GM18508 (cell line): Measurements from ENCODE around the gene TRMT6.

Experiments used
- ATAC-seq: cut with Tn5 transposase; IDR thresholded peaks from one replicate; pipeline ENCODE4 v1.9.1; 2021; ENCODE audit warnings: moderate number of reproducible peaks; ENCODE audit not compliant: insufficient read depth, unreplicated experiment

Gene TRMT6

DNA sequence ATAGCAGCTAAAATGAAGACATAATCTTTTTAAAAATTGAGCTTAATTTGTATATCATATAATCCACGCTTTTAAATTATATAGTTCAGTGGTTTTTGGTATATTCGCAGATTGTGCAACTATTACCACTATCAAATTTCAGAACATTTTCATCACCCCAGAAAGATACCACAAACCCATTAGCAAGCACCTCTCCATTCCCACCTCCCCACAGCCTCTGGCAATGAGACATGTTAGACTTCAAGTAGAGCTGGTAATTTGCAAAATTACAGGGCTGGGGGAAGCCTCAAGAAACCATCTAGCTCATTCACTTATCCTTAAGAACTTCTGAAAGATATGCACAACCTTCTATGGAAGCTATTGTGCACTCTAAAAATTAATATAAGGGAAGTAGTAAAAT lies 37.2 kb downstream of the TRMT6 start:
- no peak for ATAC-seq

GRCh38 chr20:5910186-5910585 lies 40.1 kb downstream of the TRMT6 start:
- ATAC-seq, result no peak

GRCh38 chr20:5908981-5909380 lies 41.4 kb downstream of the TRMT6 start:
- ATAC-seq, result no peak

DNA sequence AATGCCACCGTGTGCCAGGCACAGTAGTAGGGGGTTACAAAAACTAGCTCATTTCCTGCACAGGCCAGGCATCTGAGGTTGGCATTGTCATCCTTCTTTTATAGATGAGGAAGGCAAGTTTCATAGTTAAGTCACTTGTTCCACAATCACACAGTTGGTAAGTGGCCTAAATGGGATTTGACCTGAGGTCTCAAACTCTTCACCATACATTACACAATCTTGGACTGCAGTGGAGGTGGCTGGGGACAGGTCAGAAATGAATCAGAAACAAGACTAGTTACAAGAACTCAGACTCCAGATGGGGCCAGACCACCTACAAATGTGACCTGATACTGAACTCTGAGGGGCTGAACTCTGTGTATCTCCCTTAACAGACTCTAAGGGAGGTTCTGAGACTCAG lies 49.4 kb downstream of the TRMT6 start:
- ATAC-seq, result no peak

DNA sequence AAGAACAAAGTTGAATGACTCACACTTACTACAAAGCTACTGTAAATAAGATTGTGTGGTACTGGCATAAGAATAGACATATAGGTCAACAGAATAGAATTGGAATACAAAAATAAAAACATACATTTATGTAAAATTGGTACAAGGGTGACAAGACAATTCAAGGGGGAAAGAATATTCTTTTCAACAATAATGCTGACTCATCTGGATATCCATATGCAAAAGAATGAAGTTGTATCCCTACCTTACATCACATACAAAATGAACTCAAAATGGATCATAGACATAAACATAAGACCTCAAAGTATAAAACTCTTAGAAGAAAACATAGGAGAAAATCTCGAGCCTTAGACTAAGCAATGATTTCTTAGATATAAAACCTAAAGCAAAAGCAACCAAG lies 50.9 kb downstream of the TRMT6 start:
- ATAC-seq, result no peak

- ATAC-seq, result no peak
Measured at GRCh38 chr20:5895626-5896025, 54.7 kb downstream of the TRMT6 start.

GRCh38 chr20:5893621-5894020 lies 56.7 kb downstream of the TRMT6 start:
- ATAC-seq, result no peak

GRCh38 chr20:5893052-5893451 lies 57.3 kb downstream of the TRMT6 start:
- ATAC-seq, result no peak

GRCh38 chr20:5890773-5891441 lies 59.4 kb downstream of the TRMT6 start:
- no peak for ATAC-seq

- ATAC-seq, result no peak
Measured at GRCh38 chr20:5888041-5888440, 62.3 kb downstream of the TRMT6 start.

DNA sequence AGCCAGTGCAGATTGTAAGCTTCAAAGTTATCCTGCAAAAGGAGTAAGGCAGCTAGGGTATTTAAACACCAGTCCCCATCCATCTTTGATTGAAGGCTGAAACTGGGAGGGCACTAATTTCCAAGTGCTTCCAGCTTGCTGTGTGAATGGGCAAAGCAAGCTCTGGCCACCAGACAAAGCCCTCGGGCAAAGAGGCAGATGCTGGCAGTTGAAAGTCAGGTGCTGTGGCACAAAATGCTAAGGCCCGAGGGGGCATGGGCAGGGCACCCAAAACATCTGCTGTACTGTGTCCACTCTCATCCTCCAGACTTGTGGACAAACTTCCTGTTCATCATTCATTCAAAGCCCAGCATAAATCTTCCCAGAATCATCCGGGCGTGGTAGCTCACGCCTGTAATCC lies 62.9 kb downstream of the TRMT6 start:
- ATAC-seq, result no peak
